ENCODE data around the gene MAD1L1.

GRCh38 chr7:1906087-1906830 lies 326.5 kb downstream of the MAD1L1 start:
- TF ChIP-seq, protein P1, sequence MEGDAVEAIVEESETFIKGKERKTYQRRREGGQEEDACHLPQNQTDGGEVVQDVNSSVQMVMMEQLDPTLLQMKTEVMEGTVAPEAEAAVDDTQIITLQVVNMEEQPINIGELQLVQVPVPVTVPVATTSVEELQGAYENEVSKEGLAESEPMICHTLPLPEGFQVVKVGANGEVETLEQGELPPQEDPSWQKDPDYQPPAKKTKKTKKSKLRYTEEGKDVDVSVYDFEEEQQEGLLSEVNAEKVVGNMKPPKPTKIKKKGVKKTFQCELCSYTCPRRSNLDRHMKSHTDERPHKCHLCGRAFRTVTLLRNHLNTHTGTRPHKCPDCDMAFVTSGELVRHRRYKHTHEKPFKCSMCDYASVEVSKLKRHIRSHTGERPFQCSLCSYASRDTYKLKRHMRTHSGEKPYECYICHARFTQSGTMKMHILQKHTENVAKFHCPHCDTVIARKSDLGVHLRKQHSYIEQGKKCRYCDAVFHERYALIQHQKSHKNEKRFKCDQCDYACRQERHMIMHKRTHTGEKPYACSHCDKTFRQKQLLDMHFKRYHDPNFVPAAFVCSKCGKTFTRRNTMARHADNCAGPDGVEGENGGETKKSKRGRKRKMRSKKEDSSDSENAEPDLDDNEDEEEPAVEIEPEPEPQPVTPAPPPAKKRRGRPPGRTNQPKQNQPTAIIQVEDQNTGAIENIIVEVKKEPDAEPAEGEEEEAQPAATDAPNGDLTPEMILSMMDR (conservative IDR thresholded peaks at IDR 0.05): no peak
- TF ChIP-seq EZH2 (IDR thresholded peaks at IDR 0.05; ENCODE audit: low read depth): no peak

All from PC-9 (cell line).